HG03558 (cell line): ENCODE results near the gene RNF167.

ENCODE experiments used
- ATAC-seq: cut with Tn5 transposase; IDR thresholded peaks from one replicate; pipeline ENCODE4 v1.9.1; 2021; ENCODE audit warnings: moderate number of reproducible peaks; ENCODE audit not compliant: unreplicated experiment; ENCODE audit errors: extremely low read depth

RNF167 gene

GRCh38 chr17:4971826-4972225 lies 31.8 kb downstream of the RNF167 start:
- ATAC-seq = no peak

GRCh38 chr17:4972322-4972721 lies 32.3 kb downstream of the RNF167 start:
- no peak for ATAC-seq

GRCh38 chr17:4972752-4973151 lies 32.7 kb downstream of the RNF167 start:
- no peak for ATAC-seq

- ATAC-seq = no peak
Measured at GRCh38 chr17:4973256-4974114, 33.4 kb downstream of the RNF167 start.

- no peak for ATAC-seq
Measured at GRCh38 chr17:4974115-4974670, 34.1 kb downstream of the RNF167 start.

GRCh38 chr17:4978726-4979125 lies 38.7 kb downstream of the RNF167 start:
- no peak for ATAC-seq

GRCh38 chr17:4980644-4981216 lies 40.7 kb downstream of the RNF167 start:
- ATAC-seq = no peak

GRCh38 chr17:4982305-4982704 lies 42.2 kb downstream of the RNF167 start:
- no peak for ATAC-seq

GRCh38 chr17:4986403-4986802 lies 46.3 kb downstream of the RNF167 start:
- ATAC-seq = no peak

GRCh38 chr17:4986951-4987766 lies 47.1 kb downstream of the RNF167 start, which contains the start of gene CAMTA2:
TSS of gene CAMTA2 (minus strand) at chr17:4987675. CDS start at chr17:4986222, 1,453 bp downstream.
- ATAC-seq = no peak

- ATAC-seq = no peak
Measured at GRCh38 chr17:4987767-4988567, 47.9 kb downstream of the RNF167 start.

- ATAC-seq = no peak
Measured at GRCh38 chr17:4994081-4994595, 54.1 kb downstream of the RNF167 start.
